GM12878 (cell line): ENCODE results near the gene KRTAP12-4. TPM values are rescaled to one million over a fixed set of nuclear protein-coding genes. Genes with fewer than 3 reads are reported as not detected.

Experiments used
- ATAC-seq: fragments of 200-7000 bp; cut with Tn5 transposase; 3 replicates; pipeline ENCODE4 v1.9.1; 2020; ENCODE audit warnings: mild to moderate bottlenecking, moderate library complexity
- BruUV-seq: library from RNA; stranded (reverse); fragments of 400-500 nt; replicated peaks from 2 replicates; lab custom pipeline; 2021; lab: Mats Ljungman, UMichigan
- CTCF ChIA-PET: fragments of 300-600 bp; sonication (Branson Sonifier 250); formaldehyde crosslinking; extraction: SDS; loops from one replicate; lab custom pipeline; 2021; ENCODE audit warnings: inconsistent platforms; lab: Yijun Ruan, JAX
- POLR2A ChIA-PET: fragments of 350-600 bp; formaldehyde crosslinking; extraction: SDS; loops from one replicate; lab custom pipeline; 2021; ENCODE audit warnings: inconsistent platforms; lab: Charles Lee
- RAD21 ChIA-PET: fragments of 300-600 bp; sonication (Branson Sonifier 250); formaldehyde crosslinking; loops from one replicate; lab custom pipeline; 2023; ENCODE audit warnings: antibody characterized with exemption; ENCODE audit not compliant: unreplicated experiment; lab: Charles Lee
- SMC1A ChIA-PET: fragments of 300-600 bp; sonication (Branson Sonifier 250); formaldehyde crosslinking; loops from one replicate; lab custom pipeline; 2023; ENCODE audit not compliant: unreplicated experiment, uncharacterized antibody; lab: Charles Lee
- DNase-seq: peaks from one replicate; pipeline ENCODE4 v3.0.0-alpha.2; 2011; ENCODE audit warnings: low read depth, low spot score
- FAIRE-seq: peaks from 3 replicates; lab custom pipeline; 2011; peaks lifted over from hg19 to GRCh38; lab: Jason Lieb, UNC
- H2AFZ ChIP-seq: 2 replicates; pipeline ENCODE4 v1.6.0; 2011; ENCODE audit warnings: low read depth, low read length, control low read depth; ENCODE audit not compliant: control insufficient read depth
- H3K27ac ChIP-seq: 2 replicates; pipeline ENCODE4 v1.5.1; 2011; ENCODE audit warnings: control low read depth; ENCODE audit not compliant: control insufficient read depth, insufficient read depth
- H3K27me3 ChIP-seq, 2 experiments: replicated peaks in 1 of 2; 2 replicates each; pipeline versions ENCODE4 v1.6.0 to v1.6.1; 2011; ENCODE audit warnings: low read length in 1 of 2; ENCODE audit not compliant: control insufficient read depth in 2 of 2, insufficient read depth in 2 of 2
- H3K36me3 ChIP-seq, 2 experiments: 2 replicates each; pipeline ENCODE4 v1.5.1; 2011; ENCODE audit warnings: low read length in 1 of 2; ENCODE audit not compliant: control insufficient read depth in 2 of 2, insufficient read depth in 2 of 2
- H3K4me1 ChIP-seq: 2 replicates; pipeline ENCODE4 v1.6.1; 2011; ENCODE audit warnings: mild to moderate bottlenecking, low read length, moderate library complexity, mixed read lengths; ENCODE audit not compliant: control insufficient read depth, insufficient read depth
- H3K4me2 ChIP-seq: 2 replicates; pipeline ENCODE4 v1.6.0; 2011; ENCODE audit warnings: control low read depth; ENCODE audit not compliant: control insufficient read depth, insufficient read depth
- H3K4me3 ChIP-seq: fragments of 200-600 bp; sonication (generic); 2 replicates; pipeline ENCODE4 v1.5.1; 2016
- H3K79me2 ChIP-seq: 2 replicates; pipeline ENCODE4 v1.6.0; 2011; ENCODE audit warnings: low read length; ENCODE audit not compliant: control insufficient read depth, insufficient read depth
- H3K9ac ChIP-seq: 2 replicates; pipeline ENCODE4 v1.8.0; 2011; ENCODE audit warnings: low read length, control low read depth, mixed read lengths; ENCODE audit not compliant: control insufficient read depth, insufficient read depth
- H3K9me3 ChIP-seq: replicated peaks from 3 replicates; pipeline ENCODE4 v1.5.1; 2011; ENCODE audit warnings: mild to moderate bottlenecking, low read length; ENCODE audit not compliant: control insufficient read depth, insufficient read depth
- H4K20me1 ChIP-seq: 2 replicates; pipeline ENCODE4 v1.6.0; 2011; ENCODE audit not compliant: control insufficient read depth, insufficient read depth
- BCLAF1 ChIP-seq: fragments of 450-650 bp; IDR thresholded peaks from 2 replicates; pipeline ENCODE4 v1.6.1; 2017; ENCODE audit warnings: antibody characterized with exemption, mild to moderate bottlenecking, moderate library complexity
- CREM ChIP-seq: IDR thresholded peaks from 2 replicates; pipeline ENCODE4 v1.6.1; 2014; ENCODE audit warnings: antibody characterized with exemption, low read depth
- CTCF ChIP-seq, 3 experiments: IDR thresholded peaks in 2 of 3; conservative IDR thresholded peaks in 1 of 3; 2 replicates each; pipeline ENCODE4 v1.5.1; 2011; ENCODE audit warnings: low read depth in 3 of 3, low read length in 3 of 3, mild to moderate bottlenecking in 3 of 3, control low read depth in 2 of 3, moderate library complexity in 2 of 3, inconsistent platforms in 1 of 3, mixed read lengths in 1 of 3; ENCODE audit not compliant: control insufficient read depth in 2 of 3, insufficient read depth in 1 of 3; ENCODE audit errors: extremely low read depth in 1 of 3
- NR2C1 ChIP-seq: fragments of 450-650 bp; IDR thresholded peaks from 2 replicates; pipeline ENCODE4 v1.6.1; 2017; ENCODE audit warnings: antibody characterized with exemption, mild to moderate bottlenecking, moderate library complexity
- RFX5 ChIP-seq: IDR thresholded peaks from 2 replicates; pipeline ENCODE4 v1.6.1; 2011; ENCODE audit warnings: low read depth, low read length, improper control_type of control experiment
- SRF ChIP-seq, 2 experiments: IDR thresholded peaks; 2 replicates each; pipeline ENCODE4 v1.6.1; 2011; ENCODE audit warnings: low read depth in 2 of 2, low read length in 2 of 2, mild to moderate bottlenecking in 1 of 2, moderate library complexity in 1 of 2
- TARDBP ChIP-seq: IDR thresholded peaks from 2 replicates; pipeline ENCODE4 v1.6.1; 2016; ENCODE audit warnings: borderline replicate concordance
- ZNF592 ChIP-seq: fragments of 450-650 bp; IDR thresholded peaks from 2 replicates; pipeline ENCODE4 v1.6.1; 2017; ENCODE audit warnings: mild to moderate bottlenecking, moderate library complexity
- ZNF622 ChIP-seq: fragments of 450-650 bp; IDR thresholded peaks from 2 replicates; pipeline ENCODE4 v1.6.1; 2017; ENCODE audit warnings: mild to moderate bottlenecking, inconsistent platforms
- WGBS: methylation state at CpG from one replicate; pipeline ENCODE4 v1.1.6; 2016; ENCODE audit warnings: low lambda C conversion rate; ENCODE audit not compliant: insufficient replicate concordance, insufficient coverage; ENCODE audit errors: missing lambda C conversion rate; 5-methylcytosine and 5-hydroxymethylcytosine counted together
- in situ Hi-C: fragments of 300-500 bp; cut with MboI; formaldehyde crosslinking; loops from 9 replicates; pipeline ENCODE4 v1.14.3; 2018; ENCODE audit warnings: mixed read lengths
- intact Hi-C: fragments of 100-400 bp; cut with micrococcal nuclease; formaldehyde crosslinking; loops from one replicate; pipeline ENCODE4 v1.14.2; 2022; ENCODE audit not compliant: unreplicated experiment
- polyA plus RNA-seq, 11 experiments: library from polyadenylated mRNA; depleted of rRNA in 4 of 11; unstranded in 6 of 11; stranded (reverse) in 5 of 11; fragments of >200 nt; fragmentation: Nextera tagmentation in 4 of 11; fragmentation: Illumina TruSeq in 1 of 11; extraction: Ambion mirVana in 4 of 11; extraction: Trizol in 1 of 11; gene quantifications; 1 replicate in 1 of 11; 2 replicates in 10 of 11; pipeline versions ENCODE4 v1.2.1 to v1.2.3, GENCODE V29; 2011 to 2016; ENCODE audit warnings: inconsistent platforms in 2 of 11, missing spikeins in 2 of 11, low read depth in 1 of 11
- total RNA-seq, 4 experiments: library from RNA; depleted of rRNA in 3 of 4; stranded (reverse); fragments of >200 nt in 3 of 4; fragmentation: Illumina TruSeq in 1 of 4; extraction: Trizol in 1 of 4; gene quantifications; 2 replicates each; pipeline versions ENCODE4 v1.2.1 to v1.2.3, GENCODE V29; 2013 to 2021
- TF ChIP-seq, protein P1 (sequence below): fragments of 450-650 bp; IDR thresholded peaks from 2 replicates; pipeline ENCODE4 v1.6.1; 2016; ENCODE audit warnings: mild to moderate bottlenecking

KRTAP12-4 gene
- total and polyA plus RNA-seq, 10 of the 15 experiments (the other 5 are each of a cell fraction or from before 2014, with no cell fraction given), result not detected

DNA sequence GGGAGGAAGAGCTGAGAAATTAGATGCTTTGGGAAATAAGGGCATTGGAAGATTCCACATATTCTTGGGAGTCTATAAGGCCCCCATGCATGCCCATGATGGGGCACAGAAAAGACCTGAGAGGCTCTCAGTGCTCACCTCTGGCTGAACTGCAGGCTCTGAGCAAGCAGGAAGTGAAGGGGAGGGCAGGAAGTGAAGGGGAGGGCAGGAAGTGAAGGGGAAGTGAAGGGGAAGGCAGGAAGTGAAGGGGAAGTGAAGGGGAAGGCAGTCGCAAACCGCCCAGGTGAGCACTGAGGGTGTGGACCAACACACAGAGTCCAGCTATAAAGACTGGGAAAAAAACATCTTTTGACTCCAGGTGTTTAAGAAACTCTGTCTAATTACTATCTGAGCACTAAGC lies 24.0 kb downstream of the KRTAP12-4 start (continued):
- no peak for TF ChIP-seq ZNF592
- no peak for TF ChIP-seq CTCF (IDR thresholded peaks at IDR 0.05 in 2 of 3, conservative IDR thresholded peaks at IDR 0.05 in 1 of 3; ENCODE audit: control insufficient read depth in 2 of 3, extremely low read depth in 1 of 3, insufficient read depth in 1 of 3, low read depth in 3 of 3, low read length in 3 of 3)
- no peak for TF ChIP-seq RFX5
- TF ChIP-seq, all 136 proteins: peak for 0

- no peaks in the 10 kb centered on the region for H4K20me1 ChIP-seq
- no peak for FAIRE-seq
- no peak overlapping the region for H2AFZ ChIP-seq
- H3K4me2 ChIP-seq, result no peak overlapping the region
- no peaks in the 10 kb centered on the region for H3K79me2 ChIP-seq
- ChIA-PET CTCF (no interaction called here), RAD21 (no interaction called here)
- in situ Hi-C loops, result no loop called here
- H3K27me3 ChIP-seq, result no peaks in the 10 kb centered on the region
- H3K36me3 ChIP-seq, result no peaks in the 10 kb centered on the region
- H3K4me3 ChIP-seq, result no peak overlapping the region
- intact Hi-C loops, result no loop called here
- 50% methylated on average over 15 of the region's 18 CpGs for WGBS
- BruUV-seq, result no TSS peak
- TF ChIP-seq BCLAF1 (no peak), CREM (no peak), NR2C1 (no peak), TARDBP (no peak), ZNF622 (no peak), SRF (IDR thresholded peaks at IDR 0.05; ENCODE audit: low read depth in 2 of 2, low read length in 2 of 2) (no peak)
- TF ChIP-seq, protein P1, sequence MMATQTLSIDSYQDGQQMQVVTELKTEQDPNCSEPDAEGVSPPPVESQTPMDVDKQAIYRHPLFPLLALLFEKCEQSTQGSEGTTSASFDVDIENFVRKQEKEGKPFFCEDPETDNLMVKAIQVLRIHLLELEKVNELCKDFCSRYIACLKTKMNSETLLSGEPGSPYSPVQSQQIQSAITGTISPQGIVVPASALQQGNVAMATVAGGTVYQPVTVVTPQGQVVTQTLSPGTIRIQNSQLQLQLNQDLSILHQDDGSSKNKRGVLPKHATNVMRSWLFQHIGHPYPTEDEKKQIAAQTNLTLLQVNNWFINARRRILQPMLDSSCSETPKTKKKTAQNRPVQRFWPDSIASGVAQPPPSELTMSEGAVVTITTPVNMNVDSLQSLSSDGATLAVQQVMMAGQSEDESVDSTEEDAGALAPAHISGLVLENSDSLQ, result no peak
- TF ChIP-seq, all 136 proteins: peak for 0
- Histone ChIP-seq H3K9me3 (peaks cover 9% of the 10 kb centered on the region; the same call in 1 of the 3 replicates), H3K27ac (no peak overlapping the region), H3K9ac (no peak overlapping the region), H3K4me1 (no peaks in the 10 kb centered on the region)
- ATAC-seq, result no peak
- POLR2A ChIA-PET, result no interaction called here
- DNase-seq, result no peak
- SMC1A ChIA-PET, result no interaction called here
Observed at GRCh38 chr21:44628707-44629391, 25.6 kb downstream of the KRTAP12-4 start.
